CD14-positive monocyte (primary cell): Measurements from ENCODE around the gene LIN9. TPM values are rescaled to one million over a fixed set of nuclear protein-coding genes. Genes with fewer than 3 reads are reported as not detected.

ENCODE experiments used
- DNase-seq, 3 donors: peaks; one replicate each; pipeline ENCODE4 v3.0.0-alpha.2; 2011 to 2022
- H2AFZ ChIP-seq: 2 replicates; pipeline ENCODE4 v1.6.0; 2012; ENCODE audit warnings: mild to moderate bottlenecking, low read depth, low read length, inconsistent platforms; ENCODE audit not compliant: insufficient read depth, poor library complexity, severe bottlenecking
- H3K27ac ChIP-seq, 2 donors: 1 replicate in 1 of 2; 2 replicates in 1 of 2; pipeline ENCODE4 v1.5.1; 2012 to 2013; ENCODE audit warnings: low read length in 2 of 2, control low read depth in 1 of 2, inconsistent platforms in 1 of 2, low read depth in 1 of 2, mild to moderate bottlenecking in 1 of 2
- H3K27me3 ChIP-seq, 2 donors: one replicate each; pipeline versions ENCODE4 v1.6.0 to v1.6.1; 2011 to 2013; ENCODE audit warnings: low read length in 2 of 2; ENCODE audit not compliant: control insufficient read depth in 2 of 2, insufficient read depth in 2 of 2
- H3K36me3 ChIP-seq, 2 donors: replicated peaks in 1 of 2; 1 replicate in 1 of 2; 2 replicates in 1 of 2; pipeline versions ENCODE4 v1.5.1 to v1.6.1; 2012 to 2013; ENCODE audit warnings: low read length in 2 of 2, control low read depth in 1 of 2, inconsistent platforms in 1 of 2, mild to moderate bottlenecking in 1 of 2; ENCODE audit not compliant: insufficient read depth in 2 of 2, control insufficient read depth in 1 of 2
- H3K4me1 ChIP-seq, 2 donors: 1 replicate in 1 of 2; 2 replicates in 1 of 2; pipeline versions ENCODE4 v1.5.1 to v1.6.1; 2012 to 2013; ENCODE audit warnings: low read length in 2 of 2, control low read depth in 1 of 2, inconsistent platforms in 1 of 2, mild to moderate bottlenecking in 1 of 2, moderate library complexity in 1 of 2; ENCODE audit not compliant: insufficient read depth in 2 of 2, control insufficient read depth in 1 of 2
- H3K4me2 ChIP-seq: replicated peaks from 2 replicates; pipeline ENCODE3; 2012; ENCODE audit warnings: low read length, moderate library complexity, mild to moderate bottlenecking; ENCODE audit not compliant: poor library complexity, severe bottlenecking; ENCODE audit errors: extremely low read depth
- H3K4me3 ChIP-seq, 3 experiments: fragments of 200-600 bp in 1 of 3; sonication (generic) in 1 of 3; replicated peaks in 1 of 3; 1 replicate in 2 of 3; 2 replicates in 1 of 3; pipeline ENCODE4 v1.5.1; 2011 to 2013; ENCODE audit warnings: low read length in 3 of 3, mild to moderate bottlenecking in 3 of 3, control low read depth in 2 of 3, low read depth in 2 of 3, inconsistent platforms in 1 of 3, moderate library complexity in 1 of 3
- H3K79me2 ChIP-seq: 2 replicates; pipeline ENCODE4 v1.6.0; 2012; ENCODE audit warnings: mild to moderate bottlenecking, control low read depth, inconsistent platforms, low read length, moderate library complexity; ENCODE audit not compliant: insufficient read depth
- H3K9ac ChIP-seq: 2 replicates; pipeline ENCODE4 v1.6.0; 2017; ENCODE audit warnings: low read length, mild to moderate bottlenecking; ENCODE audit not compliant: insufficient read depth, poor library complexity, severe bottlenecking
- H3K9me3 ChIP-seq, 2 donors: replicated peaks in 1 of 2; 1 replicate in 1 of 2; 2 replicates in 1 of 2; pipeline versions ENCODE4 v1.5.1 to v1.6.1; 2012 to 2013; ENCODE audit warnings: low read length in 2 of 2, control low read depth in 1 of 2; ENCODE audit not compliant: control insufficient read depth in 1 of 2, insufficient read depth in 1 of 2
- H4K20me1 ChIP-seq: 2 replicates; pipeline ENCODE4 v1.6.0; 2012; ENCODE audit warnings: mild to moderate bottlenecking, low read length, control low read depth, moderate library complexity; ENCODE audit not compliant: insufficient read depth
- H3K27ac Mint-ChIP-seq, 7 donors: one replicate each; pipeline ENCODE4 v1.8.0; 2020; ENCODE audit warnings: mild to moderate bottlenecking in 7 of 7, mixed read lengths in 7 of 7, moderate library complexity in 6 of 7, inconsistent platforms in 2 of 7
- H3K27me3 Mint-ChIP-seq, 3 donors: one replicate each; pipeline ENCODE4 v1.8.0; 2021 to 2022; ENCODE audit warnings: low read depth in 3 of 3, mild to moderate bottlenecking in 3 of 3, mixed read lengths in 3 of 3, moderate library complexity in 3 of 3, inconsistent platforms in 1 of 3
- H3K36me3 Mint-ChIP-seq, 2 donors: one replicate each; pipeline ENCODE4 v1.8.0; 2020; ENCODE audit warnings: mixed read lengths in 2 of 2, inconsistent platforms in 1 of 2, mild to moderate bottlenecking in 1 of 2
- H3K4me1 Mint-ChIP-seq: one replicate; pipeline ENCODE4 v1.8.0; 2020; ENCODE audit warnings: mild to moderate bottlenecking, mixed read lengths
- H3K4me3 Mint-ChIP-seq, 2 donors: one replicate each; pipeline ENCODE4 v1.8.0; 2020; ENCODE audit warnings: mild to moderate bottlenecking in 2 of 2, mixed read lengths in 2 of 2, moderate library complexity in 1 of 2
- H3K9me3 Mint-ChIP-seq, 7 donors: one replicate each; pipeline ENCODE4 v1.8.0; 2020 to 2022; ENCODE audit warnings: mixed read lengths in 7 of 7, mild to moderate bottlenecking in 6 of 7, moderate library complexity in 6 of 7, inconsistent platforms in 2 of 7
- WGBS: methylation state at CpG from one replicate; pipeline ENCODE4 v1.1.5; 2013; ENCODE audit warnings: missing lambda C conversion rate; ENCODE audit not compliant: insufficient coverage; 5-methylcytosine and 5-hydroxymethylcytosine counted together
- intact Hi-C, 2 donors: fragments of 100-400 bp; cut with micrococcal nuclease; formaldehyde crosslinking; loops; one replicate each; pipeline versions ENCODE4 v1.15.0 to v1.15.1; 2023
- polyA plus RNA-seq, 3 donors: library from polyadenylated mRNA; depleted of rRNA in 1 of 3; unstranded in 2 of 3; stranded (reverse) in 1 of 3; fragments of 300-500 nt in 2 of 3; fragments of >200 nt in 1 of 3; fragmentation: Illumina TruSeq in 2 of 3; gene quantifications; 1 replicate in 2 of 3; 2 replicates in 1 of 3; pipeline ENCODE4 v1.2.3, GENCODE V29; 2012 to 2021
- TF ChIP-seq, protein P1 (sequence below): fragments of 200-600 bp; IDR thresholded peaks from one replicate; pipeline ENCODE4 v1.8.0; 2022; ENCODE audit warnings: antibody characterized with exemption, mild to moderate bottlenecking

Gene LIN9
- polyA plus RNA-seq, 3 donors, result 0.56 to 1.3 (median 0.76) TPM

DNA sequence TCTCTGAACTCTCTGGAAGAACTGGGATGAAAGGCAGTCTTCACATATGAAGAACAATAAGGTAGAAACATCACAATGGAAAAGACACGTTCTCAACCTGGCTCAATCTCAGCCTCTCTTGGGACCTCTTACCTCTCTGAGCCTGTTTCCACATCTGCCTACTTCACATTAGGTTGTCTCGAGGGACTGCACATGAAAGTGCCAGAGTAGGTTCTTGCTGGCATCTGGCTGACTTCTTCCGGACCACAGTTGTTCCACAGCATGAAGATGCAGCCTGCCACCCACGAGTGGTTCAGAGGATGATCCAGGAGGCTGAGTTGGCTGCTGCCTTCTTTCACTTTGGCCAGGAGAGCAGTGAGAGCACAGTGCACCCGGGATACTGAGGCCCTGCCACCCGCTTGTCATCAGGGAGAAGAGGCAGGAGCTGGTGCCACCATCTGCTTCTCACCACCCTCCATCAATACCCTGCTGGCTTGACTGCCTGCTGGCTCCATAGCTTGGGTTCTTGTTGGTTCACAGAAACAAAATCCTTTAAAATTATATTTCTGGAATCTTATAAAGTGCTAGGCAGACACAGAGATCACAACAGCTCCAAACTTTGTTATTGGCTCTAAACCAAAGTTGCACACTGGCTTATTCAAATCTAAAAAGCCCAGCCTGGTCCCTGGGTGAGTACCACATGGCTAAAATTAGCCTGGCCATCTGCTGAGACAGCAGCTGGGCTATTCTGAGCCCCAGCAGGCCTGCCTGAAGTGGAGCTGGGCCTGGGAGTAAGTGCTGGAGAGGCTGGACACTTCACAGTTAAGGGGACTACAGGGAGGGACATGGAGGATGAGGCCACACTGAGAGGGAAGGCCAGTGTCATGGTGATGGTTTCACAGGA is 46.9 kb upstream of the LIN9 start:
- Histone ChIP-seq H3K4me2 (no peak overlapping the region), H3K9me3 (no peaks in the 10 kb centered on the region), H2AFZ (no peak overlapping the region), H3K4me1 (no peaks in the 10 kb centered on the region), H3K79me2 (no peaks in the 10 kb centered on the region), H3K9ac (no peak overlapping the region), H3K4me3 (no peak overlapping the region), H3K27ac (no peak overlapping the region), H4K20me1 (no peaks in the 10 kb centered on the region), H3K36me3 (peaks cover 24 to 55% of the 10 kb centered on the region in 2 donors), H3K27me3 (no peaks in the 10 kb centered on the region)
- TF ChIP-seq, protein P1, sequence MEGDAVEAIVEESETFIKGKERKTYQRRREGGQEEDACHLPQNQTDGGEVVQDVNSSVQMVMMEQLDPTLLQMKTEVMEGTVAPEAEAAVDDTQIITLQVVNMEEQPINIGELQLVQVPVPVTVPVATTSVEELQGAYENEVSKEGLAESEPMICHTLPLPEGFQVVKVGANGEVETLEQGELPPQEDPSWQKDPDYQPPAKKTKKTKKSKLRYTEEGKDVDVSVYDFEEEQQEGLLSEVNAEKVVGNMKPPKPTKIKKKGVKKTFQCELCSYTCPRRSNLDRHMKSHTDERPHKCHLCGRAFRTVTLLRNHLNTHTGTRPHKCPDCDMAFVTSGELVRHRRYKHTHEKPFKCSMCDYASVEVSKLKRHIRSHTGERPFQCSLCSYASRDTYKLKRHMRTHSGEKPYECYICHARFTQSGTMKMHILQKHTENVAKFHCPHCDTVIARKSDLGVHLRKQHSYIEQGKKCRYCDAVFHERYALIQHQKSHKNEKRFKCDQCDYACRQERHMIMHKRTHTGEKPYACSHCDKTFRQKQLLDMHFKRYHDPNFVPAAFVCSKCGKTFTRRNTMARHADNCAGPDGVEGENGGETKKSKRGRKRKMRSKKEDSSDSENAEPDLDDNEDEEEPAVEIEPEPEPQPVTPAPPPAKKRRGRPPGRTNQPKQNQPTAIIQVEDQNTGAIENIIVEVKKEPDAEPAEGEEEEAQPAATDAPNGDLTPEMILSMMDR, result no peak
- no peak for DNase-seq
- WGBS, result 90% methylated on average over 6 of the region's 6 CpGs
- Mint-ChIP-seq H3K4me1 (peaks cover 3% of the 10 kb centered on the region), H3K9me3 (no peaks in the 10 kb centered on the region), H3K36me3 (peaks cover 35 to 39% of the 10 kb centered on the region in 2 donors), H3K27ac (peak overlapping the region in 3 of 7 donors; percentile 27 to 62 (median 36)), H3K27me3 (no peaks in the 10 kb centered on the region), H3K4me3 (no peak overlapping the region)
- intact Hi-C loops, result no loop called here

DNA sequence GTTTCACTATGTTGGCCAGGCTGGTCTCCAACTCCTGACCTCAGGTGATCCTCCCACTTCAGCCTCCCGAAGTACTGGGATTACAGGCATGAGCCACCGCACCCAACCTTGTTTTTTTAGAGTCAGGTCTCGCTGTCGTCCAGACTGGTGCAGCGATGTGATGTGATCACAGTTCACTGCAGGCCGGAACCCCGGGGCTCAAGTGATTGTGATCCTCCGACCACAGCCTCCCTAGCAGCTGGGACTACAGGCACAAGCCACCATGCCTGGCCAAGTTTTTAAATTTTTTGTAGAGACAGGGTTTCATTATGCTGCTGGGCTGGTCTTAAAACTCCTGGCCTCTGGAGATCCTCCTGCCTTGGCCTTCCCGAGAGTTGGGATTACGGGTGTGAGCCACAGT is 46.1 kb upstream of the LIN9 start:
- H3K36me3 Mint-ChIP-seq, result peaks cover 27 to 30% of the 10 kb centered on the region in 2 donors

More for the DNA sequence above, 46.1 kb upstream of the LIN9 start:
- Histone ChIP-seq H3K4me3 (no peak overlapping the region), H3K4me1 (peaks cover 3 to 5% of the 10 kb centered on the region in 2 donors), H3K9ac (no peak overlapping the region), H2AFZ (no peak overlapping the region), H3K27me3 (no peaks in the 10 kb centered on the region), H3K79me2 (no peaks in the 10 kb centered on the region), H3K4me2 (no peak overlapping the region), H4K20me1 (no peaks in the 10 kb centered on the region), H3K27ac (no peak overlapping the region), H3K9me3 (no peaks in the 10 kb centered on the region), H3K36me3 (peaks cover 17 to 46% of the 10 kb centered on the region in 2 donors)
- Mint-ChIP-seq H3K4me1 (peaks cover 11% of the 10 kb centered on the region), H3K4me3 (no peak overlapping the region), H3K27ac (peak overlapping the region in 1 of 7 donors; percentile 77), H3K9me3 (no peaks in the 10 kb centered on the region), H3K27me3 (no peaks in the 10 kb centered on the region)
- intact Hi-C loops, result no loop called here
- no peak for DNase-seq
- TF ChIP-seq, protein P1, result no peak
- 100% methylated on average over 10 of the region's 10 CpGs for WGBS
